Renal cortical epithelial cell (primary cell): Measurements from ENCODE around the gene DUS2. TPM values are rescaled to one million over a fixed set of nuclear protein-coding genes. Genes with fewer than 3 reads are reported as not detected.

Source experiments
- DNase-seq: peaks from one replicate; pipeline ENCODE4 v3.0.0-alpha.2; 2011; ENCODE audit warnings: low read depth
- total RNA-seq: library from RNA; depleted of rRNA; stranded (reverse); fragments of >200 nt; gene quantifications from 2 replicates; pipeline ENCODE4 v1.2.3, GENCODE V29; 2014

Gene DUS2
- total RNA-seq, 1 donor from 2014 or later: 19.0 TPM

DNA sequence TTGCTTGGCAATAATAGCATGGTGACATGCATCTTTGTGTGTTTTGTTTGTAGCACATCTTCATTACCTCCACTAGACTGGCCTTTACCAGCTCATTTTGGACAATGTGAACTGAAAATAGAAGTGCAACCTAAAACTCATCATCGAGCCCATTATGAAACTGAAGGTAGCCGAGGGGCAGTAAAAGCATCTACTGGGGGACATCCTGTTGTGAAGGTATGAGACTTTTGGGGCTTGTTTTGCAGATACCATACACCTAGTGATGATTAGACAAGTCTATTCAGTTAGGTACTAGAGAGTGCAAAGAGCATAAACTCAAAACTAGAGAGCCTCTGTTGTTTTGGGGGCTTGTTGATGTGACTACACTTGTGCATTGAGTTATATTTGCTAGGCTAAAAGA lies 103.3 kb downstream of the DUS2 start:
- DNase-seq: no peak

DNA sequence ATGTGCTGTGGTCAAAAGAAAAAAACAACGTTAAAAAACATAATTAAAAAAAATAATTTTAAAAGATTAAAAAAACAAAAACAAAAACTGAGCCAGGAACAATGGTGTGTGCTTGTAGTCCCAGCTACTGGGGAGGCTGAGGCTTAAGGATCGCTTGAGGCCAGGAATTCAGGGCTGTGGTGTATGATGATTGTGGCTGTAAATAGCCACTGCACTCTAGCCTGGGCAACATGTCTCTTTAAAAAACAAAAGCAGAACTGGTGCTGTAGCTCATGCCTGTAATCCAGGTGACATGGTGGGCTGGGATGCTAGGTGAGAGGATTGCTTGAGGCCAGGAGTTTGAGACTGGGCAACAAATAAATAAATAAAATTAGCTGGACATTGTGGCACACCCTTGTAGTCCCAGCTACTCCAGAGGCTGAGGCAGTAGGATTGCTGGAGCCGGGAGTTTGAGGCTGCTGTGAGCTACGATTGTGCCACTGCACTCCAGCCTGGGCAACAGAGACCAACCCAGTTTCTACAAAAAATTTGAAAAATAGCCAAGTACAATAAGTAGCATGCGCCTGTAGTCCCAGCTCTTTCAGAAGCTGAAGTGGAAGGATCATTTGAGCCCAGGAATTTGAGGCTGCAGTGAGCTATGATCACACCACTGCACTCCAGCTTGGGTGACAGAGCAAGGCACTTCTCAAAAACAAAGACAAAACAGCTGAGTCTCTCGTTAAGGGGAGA lies 105.7 kb downstream of the DUS2 start:
- peak; percentile 87 for DNase-seq

Other genes with a start within 250 kb of the DUS2 start
- gene RANBP10, start 216.7 kb upstream of the DUS2 start, total RNA-seq: 2.4 and 11.0 TPM in 2 replicates
- gene TSNAXIP1, start 216.4 kb upstream of the DUS2 start, total RNA-seq: under 0.01 and 4.8 TPM in 2 replicates
- gene THAP11, start 181.0 kb upstream of the DUS2 start, total RNA-seq: 19.6 and 36.1 TPM in 2 replicates
- gene NUTF2, start 176.4 kb upstream of the DUS2 start, total RNA-seq: 204 and 241 TPM in 2 replicates
- gene CENPT, start 175.6 kb upstream of the DUS2 start, total RNA-seq: 34.7 and 37.2 TPM in 2 replicates
- 48.4 and 62.9 TPM in 2 replicates for gene EDC4, start 150.2 kb upstream of the DUS2 start, total RNA-seq
- gene NRN1L, start 138.4 kb upstream of the DUS2 start, total RNA-seq: not detected in 2 replicates
- gene PSKH1, start 130.0 kb upstream of the DUS2 start, total RNA-seq: 14.8 and 39.7 TPM in 2 replicates
- gene CTRL, start 91.4 kb upstream of the DUS2 start, total RNA-seq: 0.15 and 0.69 TPM in 2 replicates
- 26.4 and 143 TPM in 2 replicates for gene PSMB10, start 86.4 kb upstream of the DUS2 start, total RNA-seq
- 2.1 and 5.8 TPM in 2 replicates for gene LCAT, start 79.2 kb upstream of the DUS2 start, total RNA-seq
- gene SLC12A4, start 54.6 kb upstream of the DUS2 start, total RNA-seq: 42.0 and 104 TPM in 2 replicates
- gene DPEP3, start 42.8 kb upstream of the DUS2 start, total RNA-seq: not detected in 2 replicates
- not detected in 2 replicates for gene DPEP2, start 23.8 kb upstream of the DUS2 start, total RNA-seq
- not detected in 2 replicates for gene DPEP2NB, start 7.4 kb upstream of the DUS2 start, total RNA-seq
- 12.9 TPM in 2 replicates for gene DDX28, start 52 bp upstream of the DUS2 start, total RNA-seq
- gene NFATC3, start 62.1 kb downstream of the DUS2 start, total RNA-seq: 6.1 and 17.4 TPM in 2 replicates
- 11.5 and 13.9 TPM in 2 replicates for gene ESRP2, start 212.8 kb downstream of the DUS2 start, total RNA-seq
- gene PLA2G15, start 222.1 kb downstream of the DUS2 start, total RNA-seq: 19.3 and 50.1 TPM in 2 replicates
- 7.1 and 20.0 TPM in 2 replicates for gene SLC7A6, start 241.2 kb downstream of the DUS2 start, total RNA-seq